Hematopoietic multipotent progenitor cell (in vitro differentiated cells): ENCODE results near the gene PLEKHD1. TPM values are rescaled to one million over a fixed set of nuclear protein-coding genes. Genes with fewer than 3 reads are reported as not detected.
A peak's percentile ranks its signal among the peaks of the same experiment; 100 is the strongest.

Source experiments
- DNase-seq, 3 donors: peaks; one replicate each; pipeline ENCODE4 v3.0.0-alpha.2; 2011 to 2015; ENCODE audit warnings: low read depth in 2 of 3, low spot score in 2 of 3
- total RNA-seq: library from RNA; depleted of rRNA; stranded (reverse); fragments of >200 nt; gene quantifications from one replicate; pipeline ENCODE4 v1.2.3, GENCODE V29; 2012

Gene PLEKHD1
- total RNA-seq, 1 donor: under 0.01 TPM

GRCh38 chr14:69540654-69541335 is 56.3 kb downstream of the PLEKHD1 start:
- no peak for DNase-seq

- DNase-seq: no peak
Observed at GRCh38 chr14:69542311-69542710, 57.8 kb downstream of the PLEKHD1 start.

GRCh38 chr14:69543341-69544115 is 59.0 kb downstream of the PLEKHD1 start:
- DNase-seq: peak in 2 of 3 donors; percentile 89 to 92

- DNase-seq: peak in 2 of 3 donors; percentile 62 to 71
Observed at GRCh38 chr14:69547701-69548348, 63.3 kb downstream of the PLEKHD1 start.

- no peak for DNase-seq
Observed at GRCh38 chr14:69548566-69548965, 64.0 kb downstream of the PLEKHD1 start.

- DNase-seq: no peak
Observed at GRCh38 chr14:69551511-69551910, 67.0 kb downstream of the PLEKHD1 start.

GRCh38 chr14:69553252-69553651 is 68.7 kb downstream of the PLEKHD1 start:
- DNase-seq: no peak

- DNase-seq: no peak
Observed at GRCh38 chr14:69554500-69554899, 70.0 kb downstream of the PLEKHD1 start.

GRCh38 chr14:69558774-69559173 is 74.2 kb downstream of the PLEKHD1 start:
- DNase-seq: no peak

- DNase-seq: peak in 1 of 3 donors; percentile 29
Observed at GRCh38 chr14:69559581-69560011, 75.1 kb downstream of the PLEKHD1 start.

- no peak for DNase-seq
Observed at GRCh38 chr14:69560826-69561225, 76.3 kb downstream of the PLEKHD1 start.

GRCh38 chr14:69561893-69562292 is 77.4 kb downstream of the PLEKHD1 start:
- DNase-seq: no peak

- no peak for DNase-seq
Observed at GRCh38 chr14:69567563-69567962, 83.0 kb downstream of the PLEKHD1 start.

- no peak for DNase-seq
Observed at GRCh38 chr14:69569859-69570258, 85.3 kb downstream of the PLEKHD1 start.

- DNase-seq: no peak
Observed at GRCh38 chr14:69570836-69571330, 86.4 kb downstream of the PLEKHD1 start.

- no peak for DNase-seq
Observed at GRCh38 chr14:69571449-69572029, 87.0 kb downstream of the PLEKHD1 start.

- DNase-seq: peak in 2 of 3 donors; percentile 25 to 29
Observed at GRCh38 chr14:69572030-69572840, 87.7 kb downstream of the PLEKHD1 start.

- no peak for DNase-seq
Observed at GRCh38 chr14:69572841-69573135, 88.3 kb downstream of the PLEKHD1 start.

- no peak for DNase-seq
Observed at GRCh38 chr14:69573205-69573830, 88.8 kb downstream of the PLEKHD1 start.

GRCh38 chr14:69573831-69574262 is 89.3 kb downstream of the PLEKHD1 start:
- peak in 1 of 3 donors; percentile 41 for DNase-seq
